HG02943 (cell line): ENCODE results near the gene CAMTA1.
"Not testable (repeated sequence)": the region's sequence is repeated elsewhere in the genome, so short reads cannot be mapped to it uniquely, and the experiment has no call there.

ENCODE experiments used
- ATAC-seq: cut with Tn5 transposase; IDR thresholded peaks from one replicate; pipeline ENCODE4 v1.9.1; 2021; ENCODE audit warnings: mild to moderate bottlenecking, low read depth, moderate library complexity; ENCODE audit not compliant: unreplicated experiment

CAMTA1 gene

DNA sequence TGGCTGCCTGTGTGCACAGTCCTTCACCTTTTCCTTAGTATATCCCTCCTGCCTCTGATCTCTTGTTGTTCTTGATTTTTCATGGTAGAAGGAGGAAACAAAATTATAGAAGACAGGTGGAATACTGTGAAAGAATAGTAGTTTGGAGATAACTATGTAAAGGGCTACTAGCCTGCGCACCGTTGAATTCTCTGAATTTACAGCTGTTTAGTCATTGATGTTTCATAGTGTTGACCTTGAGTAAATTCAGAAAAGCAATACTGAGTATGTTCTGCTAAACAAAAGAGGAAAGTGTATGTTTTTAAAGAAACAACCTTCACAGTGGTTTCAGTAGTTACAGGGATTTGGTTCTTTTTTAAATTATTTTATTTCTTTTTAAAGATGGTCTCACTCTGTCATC, 18.1 kb downstream of the CAMTA1 start:
- ATAC-seq: no peak

DNA sequence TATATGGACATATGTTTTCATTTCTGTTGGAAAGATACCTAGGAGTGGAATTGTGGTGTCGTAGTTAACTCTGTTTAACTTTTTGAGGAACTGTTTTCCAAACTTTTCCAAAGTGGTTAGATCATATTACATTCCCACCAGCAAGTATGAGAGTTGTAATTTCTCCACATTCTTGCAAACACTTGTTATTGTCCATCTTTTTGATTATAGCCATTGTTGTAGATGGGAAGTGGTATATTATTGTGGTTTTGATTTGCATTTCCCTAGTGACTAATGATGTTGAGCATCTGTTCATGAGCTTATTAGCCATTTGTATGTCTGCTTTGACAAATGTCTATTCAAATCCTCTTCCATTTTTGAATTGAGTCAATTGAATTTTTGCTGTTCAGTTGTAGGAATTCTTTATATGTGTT, 19.8 kb downstream of the CAMTA1 start:
- no peak for ATAC-seq

DNA sequence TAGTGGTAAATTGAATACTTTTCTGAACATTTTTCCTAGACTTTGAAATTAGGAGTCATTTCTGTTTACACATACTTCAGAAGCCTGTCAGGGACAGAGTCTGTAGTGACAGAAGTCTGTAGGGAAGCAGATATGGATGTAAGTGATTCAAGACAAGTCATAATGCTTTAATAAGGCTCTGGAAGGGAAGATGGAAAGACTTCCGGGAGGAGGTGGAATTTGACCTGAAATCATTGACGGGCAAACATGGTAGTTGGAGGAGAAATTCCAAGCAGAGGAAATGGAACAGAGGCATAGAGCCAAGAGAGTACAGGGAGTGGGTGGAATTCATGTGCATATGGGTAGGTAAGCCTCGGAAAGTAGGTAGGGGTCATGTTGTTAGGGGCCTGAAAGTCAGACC, 22.5 kb downstream of the CAMTA1 start:
- ATAC-seq: no peak

DNA sequence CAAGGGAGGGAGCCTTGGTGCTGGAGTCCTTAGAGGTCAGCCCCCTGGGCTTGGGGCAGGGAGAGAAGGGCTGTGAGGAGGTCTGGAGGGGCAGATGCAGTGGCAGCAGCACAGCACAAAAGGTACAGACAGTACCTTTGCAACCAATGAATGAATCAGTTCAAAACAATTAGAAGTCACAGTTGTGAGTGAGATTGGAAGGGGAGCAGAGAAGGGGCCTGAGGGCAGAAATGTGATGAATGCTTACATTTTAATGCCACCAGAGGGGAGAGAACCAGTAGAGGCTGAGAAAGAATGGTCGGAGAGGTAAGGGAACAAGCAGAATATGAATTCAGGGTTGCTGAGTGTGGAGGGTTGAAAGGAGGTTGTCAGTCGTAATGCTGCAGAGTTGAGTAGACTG, 24.2 kb downstream of the CAMTA1 start:
- no peak for ATAC-seq

DNA sequence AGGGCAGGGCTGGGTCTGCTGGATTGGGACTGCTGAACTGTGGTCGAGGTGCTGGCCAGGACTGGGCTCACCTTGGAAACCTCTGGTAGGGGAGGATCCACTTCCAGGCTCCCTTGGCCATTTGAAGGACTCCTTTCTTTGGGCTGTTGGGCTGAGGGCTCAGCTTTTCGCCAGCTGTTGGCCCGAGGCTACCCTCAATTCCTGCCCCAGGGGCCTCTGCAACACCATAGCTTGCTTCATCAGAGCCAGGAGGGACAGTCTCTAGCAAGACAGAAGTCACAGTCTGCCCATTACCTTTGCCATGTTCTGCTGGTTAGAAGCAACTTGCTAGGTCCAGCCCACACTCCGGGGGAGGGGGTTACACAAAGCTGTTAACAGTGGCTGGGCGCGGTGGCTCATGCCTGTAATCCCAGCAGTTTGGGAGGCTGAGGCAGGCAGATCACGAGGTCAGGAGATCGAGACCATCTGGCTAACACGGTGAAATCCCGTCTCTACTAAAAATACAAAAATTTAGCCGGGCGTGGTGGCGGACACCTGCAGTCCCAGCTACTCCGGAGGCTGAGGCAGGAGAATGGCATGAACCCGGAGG, 25.0 kb downstream of the CAMTA1 start:
- not testable (repeated sequence) for ATAC-seq

DNA sequence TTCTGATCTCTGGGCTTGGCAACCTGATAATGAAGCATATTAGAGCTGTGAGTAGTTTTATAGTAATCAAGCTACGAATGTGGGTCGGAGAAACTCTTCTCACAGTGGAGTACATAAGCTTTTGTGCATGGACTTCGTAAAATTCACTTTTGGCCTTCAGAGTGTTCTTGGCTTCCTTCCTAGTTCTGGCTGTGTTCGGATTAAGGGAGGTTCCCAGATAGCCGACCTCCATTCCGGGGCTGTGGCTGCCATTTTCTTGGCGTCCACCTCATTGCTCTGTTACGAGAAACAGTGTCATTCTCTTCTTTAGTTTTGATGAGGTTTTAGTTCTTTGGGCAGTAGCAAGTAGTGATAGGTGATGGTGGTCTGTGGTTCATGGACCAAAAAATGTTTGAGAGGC, 26.3 kb downstream of the CAMTA1 start:
- no peak for ATAC-seq

DNA sequence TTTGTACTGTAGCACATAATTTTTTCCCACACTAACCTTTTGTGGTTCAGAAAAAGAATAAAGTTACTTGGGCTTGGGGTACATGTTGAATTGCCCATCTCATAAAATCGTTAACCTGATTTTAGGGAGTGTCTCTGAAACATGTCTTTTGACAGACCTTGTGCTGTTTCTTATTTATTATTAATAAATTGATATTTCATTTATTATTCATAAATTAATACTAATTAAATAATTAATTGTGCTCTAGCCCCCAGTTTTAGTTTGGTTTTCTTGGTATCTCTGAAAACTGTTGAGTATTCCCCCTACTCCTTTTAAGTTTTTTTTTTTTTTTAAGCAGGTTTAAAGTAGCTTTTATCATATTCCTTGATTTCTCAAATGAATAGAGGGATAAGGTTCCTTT, 27.9 kb downstream of the CAMTA1 start:
- no peak for ATAC-seq

DNA sequence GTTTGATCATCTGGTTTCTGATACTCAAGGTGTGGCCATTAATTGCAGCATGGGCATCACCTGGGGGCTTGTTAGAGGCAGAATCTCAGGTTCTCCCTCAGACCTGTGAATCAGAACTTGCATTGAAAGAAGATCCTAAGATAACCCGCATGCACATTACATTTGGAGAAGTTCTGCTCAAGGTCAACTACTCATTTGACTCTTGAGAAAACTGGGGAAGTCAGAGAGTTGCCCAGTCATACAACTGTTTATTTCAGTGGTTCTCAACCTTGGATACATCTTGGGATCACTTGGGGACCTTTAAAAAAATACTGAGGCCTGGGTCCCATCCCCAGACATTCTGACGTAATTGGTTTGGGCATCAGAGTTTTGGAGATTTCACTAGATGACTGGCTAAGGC, 30.5 kb downstream of the CAMTA1 start:
- ATAC-seq: no peak

DNA sequence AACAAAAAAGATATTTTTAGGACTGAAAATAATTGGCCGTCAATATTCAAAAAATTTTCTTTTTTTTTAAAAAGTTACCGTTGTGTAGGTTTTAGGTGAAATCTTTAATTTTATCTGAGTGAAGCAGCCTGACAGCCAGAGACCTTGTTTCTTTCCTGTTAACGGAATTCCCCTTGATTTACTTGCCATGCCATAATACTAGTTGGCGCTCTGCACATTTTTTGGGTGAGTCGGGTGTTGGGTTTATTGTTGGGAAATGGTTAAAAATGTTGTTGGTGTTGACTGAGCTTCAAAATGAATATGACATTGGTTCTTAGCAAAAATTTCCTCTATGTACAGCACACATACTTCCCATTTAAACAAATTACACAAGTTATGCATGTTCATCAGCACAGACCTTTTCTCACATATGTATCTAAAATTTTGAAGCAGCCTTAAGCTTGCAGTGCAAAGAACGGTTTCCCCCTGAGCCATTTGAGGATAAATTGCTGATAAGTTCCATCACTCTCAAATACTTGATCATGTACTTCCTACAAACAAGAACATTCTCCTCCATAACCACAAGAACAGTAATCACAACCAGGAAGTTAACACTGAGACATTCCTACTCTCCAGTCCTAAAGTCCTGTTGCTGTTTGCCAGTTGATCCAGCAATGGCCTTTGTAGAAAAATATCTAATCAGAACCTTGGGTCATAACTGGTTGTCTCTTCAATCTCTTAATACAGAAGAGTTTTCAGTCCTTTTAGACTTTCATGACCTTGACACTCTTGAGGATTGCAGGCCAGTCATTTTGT, 34.2 kb downstream of the CAMTA1 start:
- no peak for ATAC-seq

DNA sequence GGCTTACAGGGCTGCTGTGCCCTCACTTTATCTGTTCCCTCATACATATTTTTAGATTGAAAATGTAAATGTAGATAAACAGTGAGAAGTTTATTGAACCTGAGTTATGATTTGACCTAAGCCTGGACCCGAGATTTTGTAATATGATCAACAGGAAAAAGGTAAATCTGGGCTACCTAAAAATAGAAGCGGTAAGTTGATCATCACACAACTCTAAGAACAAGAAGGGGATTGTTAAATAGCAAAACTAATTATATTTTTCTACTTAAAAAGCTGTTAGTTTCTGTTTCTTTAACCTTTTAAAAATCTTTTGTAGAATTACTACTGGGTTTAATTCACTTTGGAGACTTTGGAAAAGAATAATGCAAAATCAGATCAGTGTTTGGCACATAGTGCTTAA, 35.6 kb downstream of the CAMTA1 start:
- no peak for ATAC-seq

DNA sequence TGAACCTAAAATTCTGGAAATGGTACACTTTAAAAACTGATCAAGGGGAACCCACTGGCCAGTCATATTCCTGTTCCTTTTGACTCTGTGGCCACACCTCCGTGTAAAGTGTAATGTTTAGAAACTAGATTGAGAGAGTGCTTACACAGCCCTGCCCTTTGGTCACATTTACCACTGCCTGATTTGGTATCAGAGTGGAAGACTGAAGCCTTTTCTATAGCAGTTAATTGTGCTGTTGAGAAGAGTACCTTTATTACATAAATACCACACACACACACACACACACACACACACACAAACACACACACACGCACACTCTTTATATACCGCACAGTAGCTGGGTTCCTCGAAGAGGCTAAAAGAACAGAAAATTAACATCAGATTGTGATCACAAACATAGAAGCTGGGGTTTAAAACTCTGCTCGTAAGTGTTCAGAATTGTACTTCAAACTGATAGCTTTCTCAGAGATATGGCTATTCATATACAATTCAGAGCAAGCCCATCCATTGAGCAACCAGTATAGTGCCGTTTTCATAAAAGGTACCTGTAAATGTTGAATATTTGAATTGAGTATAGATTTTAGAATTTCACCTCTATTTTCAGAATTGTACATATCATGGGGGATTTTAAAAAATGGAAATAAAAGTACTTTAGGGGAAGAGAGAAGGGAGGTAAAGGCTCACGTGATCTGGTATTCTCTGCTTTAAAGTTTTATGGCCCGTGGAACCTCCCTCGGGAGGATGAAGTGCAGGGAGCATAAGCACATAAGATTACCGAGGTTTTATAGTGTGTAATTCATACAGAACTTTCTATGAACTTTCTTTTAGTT, 37.5 kb downstream of the CAMTA1 start:
- no peak for ATAC-seq

DNA sequence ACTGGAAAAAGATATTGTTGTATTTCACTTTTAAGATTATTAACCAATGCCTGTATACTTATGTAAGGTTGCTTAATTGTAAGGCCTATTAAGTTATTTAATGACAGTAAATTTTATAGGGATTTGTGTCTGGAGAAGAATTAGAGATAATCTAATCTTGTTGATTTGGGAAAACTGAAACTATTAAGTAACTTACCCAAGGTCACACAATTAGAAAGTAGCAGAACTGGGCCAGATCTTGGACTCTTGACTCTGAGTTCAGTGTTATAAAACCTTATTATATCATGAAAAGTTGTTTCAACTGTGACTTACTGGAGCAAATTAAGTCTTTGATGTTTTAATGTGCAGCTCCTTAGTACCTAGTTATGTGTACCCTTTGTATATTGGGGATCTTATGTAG, 38.5 kb downstream of the CAMTA1 start:
- no peak for ATAC-seq

DNA sequence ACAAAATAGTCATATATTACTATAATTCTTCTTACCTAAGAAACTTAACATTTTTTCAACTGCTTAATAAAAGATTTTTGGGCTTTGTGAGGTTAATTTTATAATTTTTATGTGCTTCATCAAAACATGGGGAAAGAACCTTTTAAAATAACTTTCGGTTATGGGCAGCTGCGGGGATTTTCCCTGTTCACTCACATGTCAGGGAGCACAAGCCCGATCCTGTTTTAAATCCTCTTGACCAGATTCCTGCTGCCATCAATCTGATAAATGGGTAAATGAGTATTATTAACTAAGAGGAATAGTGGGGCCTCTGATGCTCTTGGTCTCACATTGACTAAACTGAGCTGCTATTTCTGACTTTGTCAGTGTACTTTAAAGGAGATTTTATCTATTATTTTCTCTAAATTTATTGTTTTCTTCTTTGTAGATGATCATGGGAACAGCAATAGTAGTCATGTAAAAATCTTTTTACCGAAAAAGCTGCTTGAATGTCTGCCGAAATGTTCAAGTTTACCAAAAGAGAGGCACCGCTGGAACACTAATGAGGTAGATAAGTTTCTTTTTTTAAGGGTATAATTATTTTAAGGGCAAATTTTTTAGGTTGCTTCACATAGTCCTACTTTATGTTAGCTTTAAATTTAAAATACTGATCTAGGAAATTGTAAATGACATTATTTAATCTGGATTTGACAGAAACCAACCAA, 39.6 kb downstream of the CAMTA1 start:
- no peak for ATAC-seq

DNA sequence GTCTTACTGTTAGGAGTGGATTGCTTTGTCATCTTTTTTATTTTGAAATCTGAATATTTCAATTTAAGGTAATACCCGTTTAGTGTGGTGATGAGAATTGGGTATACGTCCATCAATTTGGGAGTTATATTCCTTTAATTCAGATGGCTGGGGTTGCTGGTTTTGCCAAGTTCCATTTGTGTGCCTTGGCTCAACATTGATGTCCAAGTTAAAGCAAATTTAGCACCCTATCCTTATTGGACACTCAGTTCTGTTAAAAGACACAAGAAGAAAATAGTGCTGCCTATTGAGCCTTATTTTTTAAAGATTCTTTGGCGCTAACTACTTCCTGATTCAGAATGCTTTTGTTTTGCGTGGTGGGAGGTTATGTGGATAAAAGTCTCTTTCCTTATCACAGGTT, 40.6 kb downstream of the CAMTA1 start:
- ATAC-seq: no peak

DNA sequence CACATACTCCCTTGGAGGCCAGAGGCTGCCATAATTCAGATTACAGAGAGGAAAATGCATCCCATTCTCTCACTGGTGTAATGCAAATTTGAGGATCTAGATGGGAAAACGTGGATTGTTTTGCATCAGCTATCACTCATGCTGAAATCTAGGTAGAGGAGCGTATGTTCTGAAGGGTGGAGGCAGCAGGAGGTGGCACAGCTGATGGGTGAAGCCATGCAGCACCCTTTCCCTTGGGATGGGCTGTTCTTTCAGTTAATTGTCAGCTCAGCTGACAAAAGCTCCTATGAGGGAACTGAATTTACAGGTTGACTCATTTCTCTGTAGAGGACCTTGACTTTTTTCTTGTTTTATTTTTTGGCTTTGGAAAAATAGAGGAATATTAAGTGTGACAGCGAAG, 41.8 kb downstream of the CAMTA1 start:
- no peak for ATAC-seq

DNA sequence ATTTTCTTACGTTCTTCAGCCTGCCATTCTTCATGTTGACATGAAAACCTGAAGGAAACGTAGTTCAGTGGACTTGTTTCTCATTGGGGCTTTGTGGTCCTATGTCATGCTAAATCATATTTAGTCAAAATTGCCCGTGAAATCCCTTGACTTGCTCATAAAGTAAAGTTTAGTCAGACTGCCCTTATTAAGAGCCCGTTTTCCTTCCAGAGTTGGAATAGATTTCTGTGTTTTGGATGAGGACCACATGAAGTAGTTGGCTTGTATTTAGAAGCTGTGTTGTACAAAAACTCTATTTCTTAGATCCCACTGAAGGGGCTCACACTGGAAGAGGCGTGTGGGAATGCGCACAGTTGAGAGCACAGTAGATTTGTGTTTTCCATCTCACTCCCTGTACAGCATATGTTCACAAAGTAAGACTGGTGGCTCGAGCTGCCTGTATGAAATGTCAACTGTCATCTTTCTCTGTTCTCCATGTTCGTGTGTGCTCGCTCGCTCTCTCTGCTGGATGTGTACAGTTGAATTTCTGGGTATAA, 42.4 kb downstream of the CAMTA1 start:
- no peak for ATAC-seq

DNA sequence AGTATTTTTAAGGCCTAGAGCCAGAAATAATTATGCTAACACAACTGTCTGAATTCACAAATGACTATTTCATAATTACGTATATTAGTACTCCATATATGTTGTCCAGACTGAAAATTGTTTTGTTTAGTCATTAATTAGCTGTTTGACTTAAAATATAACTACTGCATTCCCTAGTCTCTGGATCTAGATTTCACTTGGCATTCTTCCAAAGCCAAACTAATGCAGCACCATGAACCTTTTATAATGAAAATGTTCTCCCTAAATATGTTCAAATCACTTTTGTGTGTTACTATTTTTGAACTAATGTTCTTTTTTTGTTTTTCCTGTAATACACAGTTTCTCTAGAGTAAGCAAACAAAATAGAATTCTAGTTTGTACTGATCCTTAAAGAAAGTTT, 46.1 kb downstream of the CAMTA1 start:
- ATAC-seq: no peak

DNA sequence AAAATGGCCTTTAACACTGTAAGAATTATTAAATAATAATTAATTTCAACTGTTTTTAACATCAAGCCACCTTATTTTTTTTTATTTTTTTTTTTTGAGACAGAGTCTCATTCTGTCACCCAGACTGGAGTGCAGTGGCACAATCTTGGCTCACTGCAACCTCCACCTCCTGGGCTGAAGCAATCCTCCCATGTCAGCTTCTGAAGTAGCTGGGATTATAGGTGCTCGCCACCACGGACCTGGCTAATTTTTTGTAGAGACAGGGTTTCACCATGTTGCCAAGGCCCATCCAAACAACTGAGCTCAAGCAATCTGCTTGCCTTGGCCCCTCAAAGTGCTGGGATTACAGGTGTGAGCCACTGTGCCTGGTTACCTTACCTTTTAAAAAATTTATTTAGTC, 46.8 kb downstream of the CAMTA1 start:
- not testable (repeated sequence) for ATAC-seq

DNA sequence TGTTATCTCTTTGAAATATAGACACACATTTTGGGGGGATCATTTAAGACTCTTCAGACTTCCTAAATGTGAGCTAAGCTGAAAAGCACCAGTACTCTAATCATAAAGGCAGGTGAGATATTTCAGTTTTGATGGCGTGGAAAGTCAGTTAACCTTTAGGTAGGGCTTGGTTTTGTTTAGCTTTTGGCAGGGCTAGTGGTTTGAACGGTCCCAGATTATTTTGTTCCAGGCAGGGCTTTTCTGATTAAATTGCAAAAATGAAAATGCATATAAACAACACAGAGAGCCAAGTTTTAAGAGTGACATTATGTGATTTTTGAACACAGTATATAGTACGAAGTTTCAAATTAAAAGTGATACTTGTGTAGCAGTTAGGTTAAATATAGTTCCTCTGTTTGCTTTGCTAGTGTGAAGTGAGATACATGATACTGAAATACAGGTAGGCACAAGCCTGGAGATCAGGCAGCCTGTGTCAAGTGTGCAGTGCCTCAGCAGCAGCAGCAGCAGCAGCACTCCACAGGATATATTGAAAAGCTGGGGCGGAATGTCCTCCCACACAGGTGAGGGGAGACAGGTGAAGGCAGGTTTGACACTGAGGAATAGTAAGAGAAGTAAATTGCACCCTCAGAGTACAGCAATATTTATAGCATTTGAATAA, 47.4 kb downstream of the CAMTA1 start:
- ATAC-seq: no peak

DNA sequence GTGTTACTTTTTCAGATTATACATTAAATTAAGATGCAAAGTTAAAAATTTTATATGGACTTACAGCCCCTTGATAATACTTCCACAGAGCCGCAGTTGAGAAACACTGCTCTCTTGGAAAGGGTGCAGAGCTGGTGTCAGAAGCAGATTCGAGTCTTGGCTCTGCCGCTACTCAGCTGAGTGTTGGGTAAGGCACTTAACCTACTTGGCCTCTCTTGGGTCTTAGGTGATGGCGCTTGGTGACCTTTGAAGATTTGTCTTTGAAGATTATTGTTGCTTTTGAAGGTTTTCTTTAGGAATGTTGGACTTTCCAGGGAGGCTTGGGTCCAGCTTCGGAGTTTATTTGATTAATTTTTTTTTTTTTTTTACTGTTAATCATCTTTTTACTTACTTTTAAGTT, 48.5 kb downstream of the CAMTA1 start:
- ATAC-seq: no peak
